Esophagus muscularis mucosa (tissue), 4 donors: ENCODE measurements around the gene FBXW12.

ENCODE experiments used
- CTCF ChIP-seq, 3 experiments: fragments of 200-600 bp in 2 of 3; fragments of 450-650 bp in 1 of 3; sonication (generic) in 2 of 3; IDR thresholded peaks; one replicate each; pipeline ENCODE4 v1.5.1; 2017 to 2019; ENCODE audit warnings: antibody characterized with exemption in 3 of 3, mild to moderate bottlenecking in 2 of 3, moderate library complexity in 1 of 3
- EP300 ChIP-seq: sonication (generic); formaldehyde crosslinking; IDR thresholded peaks from one replicate; pipeline ENCODE4 v1.6.1; 2017; ENCODE audit warnings: antibody characterized with exemption
- POLR2A ChIP-seq: fragments of 450-650 bp; IDR thresholded peaks from one replicate; pipeline ENCODE4 v1.6.1; 2017; ENCODE audit warnings: antibody characterized with exemption, moderate library complexity, mild to moderate bottlenecking, low read depth
- POLR2AphosphoS5 ChIP-seq, 2 donors: sonication (generic); formaldehyde crosslinking; IDR thresholded peaks; one replicate each; pipeline ENCODE4 v1.6.1; 2017; ENCODE audit warnings: antibody characterized with exemption in 2 of 2

GRCh38 chr3:48419149-48419548, 47.1 kb downstream of the FBXW12 start:
- no peak for TF ChIP-seq CTCF (IDR thresholded peaks at IDR 0.05)
- no peak for TF ChIP-seq EP300
- TF ChIP-seq POLR2AphosphoS5 (IDR thresholded peaks at IDR 0.05) = no peak
- no peak for TF ChIP-seq POLR2A
